Activated CD8-positive, alpha-beta T cell treated with anti-CD3 and anti-CD28 coated beads for 36 hours (primary cell): ENCODE results near the gene DAB2IP. TPM values are rescaled to one million over a fixed set of nuclear protein-coding genes. Genes with fewer than 3 reads are reported as not detected.

Source experiments
- ATAC-seq: fragments of 200-7000 bp; cut with Tn5 transposase; one replicate; pipeline ENCODE4 v1.10.0; 2021; ENCODE audit warnings: mild to moderate bottlenecking, moderate library complexity
- CTCF ChIA-PET: fragments of 350-600 bp; sonication (Branson Sonifier 250); formaldehyde crosslinking; loops from one replicate; lab custom pipeline; 2021; ENCODE audit warnings: antibody characterized with exemption; lab: Charles Lee
- POLR2A ChIA-PET: fragments of 350-600 bp; sonication (Branson Sonifier 250); formaldehyde crosslinking; loops from one replicate; lab custom pipeline; 2021; ENCODE audit warnings: antibody characterized with exemption; lab: Charles Lee
- DNase-seq: peaks from one replicate; pipeline ENCODE4 v3.0.0-alpha.2; 2020
- H3K27ac Mint-ChIP-seq: one replicate; pipeline ENCODE4 v1.8.0; 2021; ENCODE audit warnings: mild to moderate bottlenecking, mixed read lengths
- H3K27me3 Mint-ChIP-seq: one replicate; pipeline ENCODE4 v1.8.0; 2021; ENCODE audit warnings: mixed read lengths
- H3K36me3 Mint-ChIP-seq: one replicate; pipeline ENCODE4 v1.8.0; 2021; ENCODE audit warnings: low read depth, mixed read lengths
- H3K4me1 Mint-ChIP-seq: one replicate; pipeline ENCODE4 v1.8.0; 2021; ENCODE audit warnings: low read depth, mixed read lengths
- H3K4me3 Mint-ChIP-seq: one replicate; pipeline ENCODE4 v1.8.0; 2021; ENCODE audit warnings: mild to moderate bottlenecking, moderate library complexity, mixed read lengths
- H3K9me3 Mint-ChIP-seq: one replicate; pipeline ENCODE4 v1.8.0; 2021; ENCODE audit warnings: mixed read lengths
- intact Hi-C: fragments of 100-400 bp; cut with micrococcal nuclease; formaldehyde crosslinking; loops from one replicate; pipeline ENCODE4 v1.10.0; 2022
- total RNA-seq, 2 experiments: library from RNA; stranded (reverse); gene quantifications; one replicate each; pipeline ENCODE4 v1.2.3, GENCODE V29; 2021
- TF ChIP-seq, protein P1 (sequence below): fragments of 200-600 bp; IDR thresholded peaks from one replicate; pipeline ENCODE4 v1.8.0; 2022; ENCODE audit warnings: antibody characterized with exemption, mild to moderate bottlenecking

DAB2IP gene
- total RNA-seq, 2 experiments from 2014 or later, result 0.54 to 1.5 TPM

DNA sequence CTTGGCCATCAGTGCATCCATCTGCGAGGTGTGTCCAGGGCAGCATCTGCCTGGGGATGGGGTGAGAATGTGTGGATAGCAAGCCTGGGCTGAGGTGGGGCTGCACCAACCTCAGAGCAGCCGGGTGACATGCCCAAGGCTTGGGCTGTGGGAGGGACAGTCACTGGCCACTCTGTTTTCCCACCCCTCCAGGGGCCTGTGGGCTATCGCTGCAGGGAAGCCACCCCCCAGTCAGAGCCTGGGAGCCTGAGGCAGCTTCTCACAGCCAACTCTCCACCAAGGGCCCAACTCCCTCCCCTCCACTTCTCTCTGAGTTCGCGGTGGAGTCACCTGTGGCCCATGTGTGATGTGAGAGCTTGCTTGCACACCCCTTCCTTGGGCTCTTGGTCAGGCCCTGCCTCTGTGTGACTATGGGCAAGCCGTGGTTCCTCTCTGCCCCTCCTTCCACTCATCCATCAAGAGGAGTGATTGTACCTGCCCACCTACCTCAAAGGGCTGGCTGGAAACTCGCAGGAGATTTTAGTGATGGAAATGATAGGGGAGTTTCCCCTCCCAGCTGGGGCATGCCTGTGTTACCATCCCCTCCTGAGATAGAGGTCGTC lies 54.8 kb downstream of the DAB2IP start:
- POLR2A ChIA-PET, result no interaction called here
- H3K36me3 Mint-ChIP-seq, result no peaks in the 10 kb centered on the region

DNA sequence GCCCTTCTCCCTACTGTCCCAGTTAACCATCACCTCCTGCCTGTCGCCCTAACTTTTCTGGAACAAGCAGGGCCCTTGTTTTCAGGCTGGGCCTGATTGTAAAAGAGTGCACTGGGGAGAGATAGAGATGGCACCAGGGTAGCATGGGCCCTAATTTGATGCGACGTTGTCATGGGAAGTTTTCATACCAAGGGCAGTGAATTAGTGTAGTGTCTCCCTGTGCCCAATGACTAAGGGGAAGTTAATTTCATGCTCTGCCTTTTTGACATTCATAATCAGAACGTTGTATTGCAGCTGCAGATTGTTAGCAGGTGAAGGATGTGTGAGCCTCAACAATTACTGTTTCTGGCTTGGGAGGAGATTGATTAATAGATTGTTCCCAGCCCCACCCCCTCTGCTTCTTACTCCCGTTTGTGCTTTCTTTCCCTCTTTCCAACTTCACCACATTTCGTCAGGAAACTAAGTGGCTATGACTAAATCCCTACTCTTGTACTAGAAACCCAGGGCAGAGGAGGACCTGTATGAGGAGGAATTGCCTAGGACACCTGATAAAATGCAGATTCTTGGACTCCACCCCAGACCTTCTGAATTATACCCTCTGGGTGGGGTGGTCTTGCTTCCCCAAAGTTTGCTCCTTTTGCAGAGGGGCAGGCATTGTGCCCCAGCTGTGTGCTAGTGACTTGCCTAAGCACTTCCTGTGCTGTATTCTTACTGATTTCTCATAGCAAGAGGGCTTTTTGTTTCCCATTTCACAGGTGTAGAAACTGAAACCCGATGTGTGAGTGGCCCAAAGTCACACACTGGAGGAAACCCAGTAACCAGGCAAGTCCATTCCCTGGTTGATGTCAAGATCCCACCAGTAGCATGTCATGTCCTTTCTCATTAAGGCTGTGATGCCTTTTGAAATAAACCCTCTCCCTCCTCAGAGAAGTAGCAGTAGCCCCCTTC lies 56.3 kb downstream of the DAB2IP start:
- Mint-ChIP-seq H3K9me3 (no peaks in the 10 kb centered on the region), H3K27me3 (peaks cover 3% of the 10 kb centered on the region), H3K36me3 (no peaks in the 10 kb centered on the region), H3K27ac (no peak overlapping the region), H3K4me3 (no peak overlapping the region), H3K4me1 (peaks cover 7% of the 10 kb centered on the region)
- ChIA-PET POLR2A (no interaction called here), CTCF (interaction anchor here (1.0 kb wide), 1 partner anchor 21 kb away, joined by 3 read pairs; no protein-coding TSS in a partner anchor)
- ATAC-seq (peak; percentile 81), DNase-seq (peak; percentile 33)
- intact Hi-C loops, result no loop called here
- TF ChIP-seq, protein P1, sequence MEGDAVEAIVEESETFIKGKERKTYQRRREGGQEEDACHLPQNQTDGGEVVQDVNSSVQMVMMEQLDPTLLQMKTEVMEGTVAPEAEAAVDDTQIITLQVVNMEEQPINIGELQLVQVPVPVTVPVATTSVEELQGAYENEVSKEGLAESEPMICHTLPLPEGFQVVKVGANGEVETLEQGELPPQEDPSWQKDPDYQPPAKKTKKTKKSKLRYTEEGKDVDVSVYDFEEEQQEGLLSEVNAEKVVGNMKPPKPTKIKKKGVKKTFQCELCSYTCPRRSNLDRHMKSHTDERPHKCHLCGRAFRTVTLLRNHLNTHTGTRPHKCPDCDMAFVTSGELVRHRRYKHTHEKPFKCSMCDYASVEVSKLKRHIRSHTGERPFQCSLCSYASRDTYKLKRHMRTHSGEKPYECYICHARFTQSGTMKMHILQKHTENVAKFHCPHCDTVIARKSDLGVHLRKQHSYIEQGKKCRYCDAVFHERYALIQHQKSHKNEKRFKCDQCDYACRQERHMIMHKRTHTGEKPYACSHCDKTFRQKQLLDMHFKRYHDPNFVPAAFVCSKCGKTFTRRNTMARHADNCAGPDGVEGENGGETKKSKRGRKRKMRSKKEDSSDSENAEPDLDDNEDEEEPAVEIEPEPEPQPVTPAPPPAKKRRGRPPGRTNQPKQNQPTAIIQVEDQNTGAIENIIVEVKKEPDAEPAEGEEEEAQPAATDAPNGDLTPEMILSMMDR, result no peak

More for the DNA sequence above, 54.8 kb downstream of the DAB2IP start:
- no peak for ATAC-seq
- Mint-ChIP-seq H3K9me3 (no peaks in the 10 kb centered on the region), H3K27me3 (peaks cover 3% of the 10 kb centered on the region), H3K4me1 (peaks cover 7% of the 10 kb centered on the region), H3K4me3 (no peak overlapping the region), H3K27ac (no peak overlapping the region)
- intact Hi-C loops, result no loop called here
- no peak for DNase-seq
- CTCF ChIA-PET, result interaction anchor here (1.2 kb wide), 1 partner anchor 66 kb away, joined by 3 read pairs; no protein-coding TSS in a partner anchor
- TF ChIP-seq, protein P1, result no peak

DNA sequence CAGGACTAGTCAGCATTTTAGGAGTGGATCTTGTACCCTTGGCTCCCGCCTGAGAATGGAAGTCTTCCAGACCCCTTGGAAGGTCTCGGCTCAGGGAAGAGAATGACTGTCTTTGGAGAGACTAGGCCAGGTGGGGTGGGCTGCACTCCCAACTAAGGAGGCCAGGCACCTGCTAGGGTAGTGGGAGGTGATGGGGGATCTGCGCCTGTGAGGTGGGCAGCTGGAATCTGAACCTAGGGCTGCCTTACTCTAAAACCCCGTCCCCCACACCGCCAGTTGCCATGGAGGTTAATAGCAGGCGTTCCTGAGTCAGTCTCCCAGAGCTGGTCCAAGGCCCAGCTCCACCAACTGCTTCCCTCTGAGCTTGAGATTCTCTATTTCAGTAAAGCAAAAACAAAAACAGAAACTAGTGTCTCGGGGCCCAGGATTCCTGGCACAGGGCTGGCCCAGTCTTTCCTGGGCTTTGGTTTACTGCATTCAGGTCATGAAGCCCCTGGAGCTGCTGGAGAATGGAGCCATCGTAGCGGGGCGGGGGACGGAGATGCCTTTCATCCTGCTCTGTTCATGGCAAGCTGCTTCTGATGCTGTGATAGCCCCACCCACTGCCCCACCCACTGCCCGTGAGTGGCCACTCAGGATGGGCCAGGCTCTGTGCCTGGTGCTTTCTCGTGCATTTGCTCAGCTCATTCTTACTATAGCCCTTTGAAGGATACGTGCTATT lies 57.5 kb downstream of the DAB2IP start:
- POLR2A ChIA-PET, result no interaction called here
- ATAC-seq, result no peak
- intact Hi-C loops, result no loop called here
- Mint-ChIP-seq H3K36me3 (no peaks in the 10 kb centered on the region), H3K27ac (no peak overlapping the region), H3K4me1 (peaks cover 7% of the 10 kb centered on the region), H3K9me3 (no peaks in the 10 kb centered on the region), H3K27me3 (peaks cover 3% of the 10 kb centered on the region), H3K4me3 (no peak overlapping the region)
- TF ChIP-seq, protein P1, result no peak
- CTCF ChIA-PET, result no interaction called here
- DNase-seq, result no peak

DNA sequence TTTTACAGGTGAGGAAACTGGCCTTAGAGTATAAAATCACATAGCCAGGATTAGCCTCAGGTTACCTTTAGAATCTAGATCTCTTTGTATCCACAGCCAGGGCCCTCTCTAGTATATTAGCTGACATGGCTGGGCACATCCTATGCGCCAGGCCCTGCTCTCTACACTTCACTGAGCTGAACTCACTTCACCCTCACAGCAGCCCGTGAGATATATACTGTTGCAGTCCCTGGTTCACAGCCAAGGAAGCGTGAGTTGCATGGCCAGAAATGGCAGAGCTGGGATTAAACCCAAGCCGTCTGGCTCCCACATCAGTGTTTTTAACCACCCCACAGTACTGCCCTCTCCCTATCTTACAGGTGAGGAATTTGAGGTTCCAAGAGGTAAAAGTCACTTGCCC lies 58.4 kb downstream of the DAB2IP start:
- no peaks in the 10 kb centered on the region for H3K27me3 Mint-ChIP-seq
- intact Hi-C loops, result no loop called here
- H3K27ac Mint-ChIP-seq, result no peak overlapping the region
- TF ChIP-seq, protein P1, result no peak
- no peak overlapping the region for H3K4me3 Mint-ChIP-seq
- ATAC-seq, result no peak
- no peak for DNase-seq
- ChIA-PET POLR2A (no interaction called here), CTCF (no interaction called here)
- peaks cover 7% of the 10 kb centered on the region for H3K4me1 Mint-ChIP-seq
- no peaks in the 10 kb centered on the region for H3K9me3 Mint-ChIP-seq
- H3K36me3 Mint-ChIP-seq, result no peaks in the 10 kb centered on the region
